ENCODE results near the gene STRA6.

STRA6 gene

GRCh38 chr15:74130849-74131627, 71.5 kb downstream of the STRA6 start:
- no peak for DNase-seq

GRCh38 chr15:74130155-74130848, 72.3 kb downstream of the STRA6 start, which contains the start of gene ISLR2:
ISLR2 (plus strand) TSS chr15:74130586; CDS start chr15:74132755, 2,169 bp downstream.
- DNase-seq: no peak

GRCh38 chr15:74129586-74130154, 72.9 kb downstream of the STRA6 start:
- no peak for DNase-seq
